ENCODE results near the gene FBN1. TPM values are rescaled to one million over a fixed set of nuclear protein-coding genes. Genes with fewer than 3 reads are reported as not detected.

The FBN1 gene
- total and polyA plus RNA-seq, 2 donors = 6.3 to 19.5 TPM

- WGBS = 95% methylated on average over 2 of the region's 2 CpGs
- H3K4me1 ChIP-seq (ENCODE audit: control insufficient read depth in 2 of 2, insufficient read depth in 2 of 2, low read length in 2 of 2) = no peaks in the 10 kb centered on the region
- H3K36me3 ChIP-seq (ENCODE audit: control insufficient read depth in 2 of 2, insufficient read depth in 2 of 2, low read length in 1 of 2) = no peaks in the 10 kb centered on the region
- H3K4me3 ChIP-seq (ENCODE audit: low read length in 2 of 2) = no peak overlapping the region
- DNase-seq (ENCODE audit: low read depth in 6 of 9, low spot score in 9 of 9) = no peak
- H3K9me3 ChIP-seq (ENCODE audit: control insufficient read depth in 2 of 2, insufficient read depth in 1 of 2, low read length in 1 of 2) = no peaks in the 10 kb centered on the region
- no peak overlapping the region for H3K27ac ChIP-seq (ENCODE audit: low read depth in 1 of 2, low read length in 1 of 2)
- H3K27me3 ChIP-seq (ENCODE audit: control insufficient read depth in 2 of 2, insufficient read depth in 1 of 2, low read length in 1 of 2) = no peaks in the 10 kb centered on the region
Observed at GRCh38 chr15:48619446-48619845, 26.1 kb downstream of the FBN1 start.

DNA sequence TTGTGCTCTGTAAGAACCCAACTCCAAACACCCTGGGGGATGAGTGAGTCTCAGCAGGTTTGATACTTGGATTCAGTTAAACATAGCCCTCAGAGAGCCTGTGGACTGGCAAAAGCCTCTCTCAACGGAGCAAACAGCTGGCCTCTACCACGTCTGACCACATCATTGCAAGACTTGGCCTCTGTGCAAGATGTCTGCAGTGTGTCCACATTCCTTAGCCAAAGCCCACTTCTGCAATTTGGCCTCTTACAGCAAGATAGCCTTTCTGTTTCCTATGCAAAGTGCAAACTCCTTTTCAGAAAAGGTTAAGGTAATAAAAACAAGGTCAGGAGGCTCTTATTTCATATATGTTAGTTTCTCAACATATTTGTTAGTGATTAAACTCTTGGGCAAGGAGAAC is 27.9 kb downstream of the FBN1 start:
- no peak overlapping the region for H3K4me3 ChIP-seq (ENCODE audit: low read length in 2 of 2)
- WGBS = 84% methylated on average over 2 of the region's 2 CpGs
- H3K27me3 ChIP-seq (ENCODE audit: control insufficient read depth in 2 of 2, insufficient read depth in 1 of 2, low read length in 1 of 2) = no peaks in the 10 kb centered on the region
- H3K4me1 ChIP-seq (ENCODE audit: control insufficient read depth in 2 of 2, insufficient read depth in 2 of 2, low read length in 2 of 2) = no peaks in the 10 kb centered on the region
- no peak overlapping the region for H3K27ac ChIP-seq (ENCODE audit: low read depth in 1 of 2, low read length in 1 of 2)
- no peaks in the 10 kb centered on the region for H3K36me3 ChIP-seq (ENCODE audit: control insufficient read depth in 2 of 2, insufficient read depth in 2 of 2, low read length in 1 of 2)
- no peaks in the 10 kb centered on the region for H3K9me3 ChIP-seq (ENCODE audit: control insufficient read depth in 2 of 2, insufficient read depth in 1 of 2, low read length in 1 of 2)
- DNase-seq (ENCODE audit: low read depth in 6 of 9, low spot score in 9 of 9) = no peak

DNA sequence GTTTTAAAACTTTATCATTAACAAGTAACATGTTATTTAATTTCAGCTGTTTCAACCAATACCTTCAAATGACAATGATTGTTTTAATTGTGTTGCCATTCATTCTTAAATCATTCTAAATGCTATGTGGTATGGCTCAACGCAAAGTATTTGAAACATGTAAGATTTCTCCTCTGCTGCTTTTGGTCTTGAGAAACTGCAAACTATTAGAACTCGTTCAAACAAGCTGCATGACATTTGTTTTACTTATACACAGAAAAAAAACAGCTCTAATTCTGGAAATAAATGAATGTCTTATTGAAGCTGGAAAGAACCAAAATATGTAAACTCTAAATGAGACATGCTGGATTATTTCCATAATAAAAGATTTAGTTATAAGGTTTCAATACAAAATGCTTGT is 29.3 kb downstream of the FBN1 start:
- Histone ChIP-seq H3K27ac (ENCODE audit: low read depth in 1 of 2, low read length in 1 of 2) (no peak overlapping the region), H3K4me3 (ENCODE audit: low read length in 2 of 2) (no peak overlapping the region), H3K27me3 (ENCODE audit: control insufficient read depth in 2 of 2, insufficient read depth in 1 of 2, low read length in 1 of 2) (no peaks in the 10 kb centered on the region), H3K36me3 (ENCODE audit: control insufficient read depth in 2 of 2, insufficient read depth in 2 of 2, low read length in 1 of 2) (no peaks in the 10 kb centered on the region), H3K4me1 (ENCODE audit: control insufficient read depth in 2 of 2, insufficient read depth in 2 of 2, low read length in 2 of 2) (no peaks in the 10 kb centered on the region), H3K9me3 (ENCODE audit: control insufficient read depth in 2 of 2, insufficient read depth in 1 of 2, low read length in 1 of 2) (no peaks in the 10 kb centered on the region)
- 96% methylated on average over 2 of the region's 2 CpGs for WGBS
- no peak for DNase-seq (ENCODE audit: low read depth in 6 of 9, low spot score in 9 of 9)

DNA sequence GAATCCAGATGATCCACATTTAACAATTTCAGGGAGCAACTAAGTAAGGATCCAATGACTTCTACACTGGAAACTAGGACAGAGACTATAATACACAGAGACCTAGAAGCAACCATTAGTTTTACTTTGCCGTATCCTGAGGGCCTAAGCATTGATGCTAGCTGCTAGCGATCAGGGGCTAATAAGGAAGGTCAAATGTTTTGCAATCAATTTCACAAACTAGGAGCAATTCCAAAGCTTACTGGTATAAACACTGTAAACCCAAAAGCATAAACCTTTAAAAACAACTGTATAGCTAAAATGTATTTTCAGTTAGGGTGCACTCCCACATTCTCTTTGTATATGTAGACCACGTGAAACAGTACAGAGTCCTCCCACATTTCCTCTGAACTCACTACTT is 31.5 kb downstream of the FBN1 start:
- Histone ChIP-seq H3K9me3 (ENCODE audit: control insufficient read depth in 2 of 2, insufficient read depth in 1 of 2, low read length in 1 of 2) (no peaks in the 10 kb centered on the region), H3K27me3 (ENCODE audit: control insufficient read depth in 2 of 2, insufficient read depth in 1 of 2, low read length in 1 of 2) (no peaks in the 10 kb centered on the region), H3K27ac (ENCODE audit: low read depth in 1 of 2, low read length in 1 of 2) (no peak overlapping the region), H3K4me3 (ENCODE audit: low read length in 2 of 2) (no peak overlapping the region), H3K4me1 (ENCODE audit: control insufficient read depth in 2 of 2, insufficient read depth in 2 of 2, low read length in 2 of 2) (no peaks in the 10 kb centered on the region), H3K36me3 (ENCODE audit: control insufficient read depth in 2 of 2, insufficient read depth in 2 of 2, low read length in 1 of 2) (no peaks in the 10 kb centered on the region)
- DNase-seq (ENCODE audit: low read depth in 6 of 9, low spot score in 9 of 9) = no peak
- 96% methylated on average over 3 of the region's 3 CpGs for WGBS

DNA sequence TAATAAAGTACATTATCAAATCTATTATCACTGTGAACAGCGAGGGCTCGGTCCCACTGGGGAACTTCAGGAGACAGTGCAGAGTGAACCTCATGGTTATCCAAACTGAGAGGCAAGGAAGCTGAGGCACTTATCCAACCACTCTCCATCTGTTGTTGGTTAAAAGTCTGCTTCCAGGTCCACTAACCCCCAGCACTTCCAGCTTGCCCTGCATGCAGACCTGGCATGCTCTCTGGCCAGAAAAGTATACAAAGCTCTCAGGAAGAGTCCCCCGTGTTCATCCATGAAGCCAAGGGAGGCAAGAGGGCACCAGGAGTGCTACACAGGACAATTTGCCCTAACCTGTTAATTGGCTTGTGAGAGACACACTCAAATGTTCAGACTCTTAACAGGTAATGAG is 36.0 kb downstream of the FBN1 start:
- no peak overlapping the region for H3K27ac ChIP-seq (ENCODE audit: low read depth in 1 of 2, low read length in 1 of 2)
- no peak overlapping the region for H3K4me3 ChIP-seq (ENCODE audit: low read length in 2 of 2)
- H3K36me3 ChIP-seq (ENCODE audit: control insufficient read depth in 2 of 2, insufficient read depth in 2 of 2, low read length in 1 of 2) = no peaks in the 10 kb centered on the region
- H3K4me1 ChIP-seq (ENCODE audit: control insufficient read depth in 2 of 2, insufficient read depth in 2 of 2, low read length in 2 of 2) = no peaks in the 10 kb centered on the region
- 92% methylated on average over 3 of the region's 3 CpGs for WGBS
- no peaks in the 10 kb centered on the region for H3K9me3 ChIP-seq (ENCODE audit: control insufficient read depth in 2 of 2, insufficient read depth in 1 of 2, low read length in 1 of 2)
- H3K27me3 ChIP-seq (ENCODE audit: control insufficient read depth in 2 of 2, insufficient read depth in 1 of 2, low read length in 1 of 2) = no peaks in the 10 kb centered on the region
- DNase-seq (ENCODE audit: low read depth in 6 of 9, low spot score in 9 of 9) = no peak

DNA sequence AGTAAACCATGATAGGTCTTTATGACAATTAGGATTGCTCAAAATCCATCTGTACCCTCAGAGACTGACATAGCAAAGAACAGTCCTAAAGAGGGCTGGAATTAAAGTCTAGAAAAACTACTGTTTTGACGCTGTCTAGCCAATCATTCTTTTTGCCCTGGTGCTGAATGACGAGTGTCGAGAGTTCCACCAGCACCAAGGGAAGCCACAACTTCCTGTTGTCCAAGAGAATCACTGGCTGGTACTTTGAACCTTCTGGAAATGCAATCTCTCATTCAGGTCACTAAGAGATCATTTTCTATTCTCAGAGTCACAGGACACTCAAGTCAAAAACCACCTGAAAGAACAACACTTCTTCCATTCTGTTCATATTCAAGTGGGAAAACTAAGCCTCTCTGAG is 37.7 kb downstream of the FBN1 start:
- Histone ChIP-seq H3K27me3 (ENCODE audit: control insufficient read depth in 2 of 2, insufficient read depth in 1 of 2, low read length in 1 of 2) (no peaks in the 10 kb centered on the region), H3K4me1 (ENCODE audit: control insufficient read depth in 2 of 2, insufficient read depth in 2 of 2, low read length in 2 of 2) (no peaks in the 10 kb centered on the region), H3K27ac (ENCODE audit: low read depth in 1 of 2, low read length in 1 of 2) (no peak overlapping the region), H3K36me3 (ENCODE audit: control insufficient read depth in 2 of 2, insufficient read depth in 2 of 2, low read length in 1 of 2) (no peaks in the 10 kb centered on the region), H3K4me3 (ENCODE audit: low read length in 2 of 2) (no peak overlapping the region), H3K9me3 (ENCODE audit: control insufficient read depth in 2 of 2, insufficient read depth in 1 of 2, low read length in 1 of 2) (no peaks in the 10 kb centered on the region)
- WGBS = 82% methylated on average over 3 of the region's 3 CpGs
- no peak for DNase-seq (ENCODE audit: low read depth in 6 of 9, low spot score in 9 of 9)

- Histone ChIP-seq H3K4me1 (ENCODE audit: control insufficient read depth in 2 of 2, insufficient read depth in 2 of 2, low read length in 2 of 2) (no peaks in the 10 kb centered on the region), H3K9me3 (ENCODE audit: control insufficient read depth in 2 of 2, insufficient read depth in 1 of 2, low read length in 1 of 2) (no peaks in the 10 kb centered on the region), H3K27ac (ENCODE audit: low read depth in 1 of 2, low read length in 1 of 2) (no peak overlapping the region), H3K4me3 (ENCODE audit: low read length in 2 of 2) (no peak overlapping the region), H3K36me3 (ENCODE audit: control insufficient read depth in 2 of 2, insufficient read depth in 2 of 2, low read length in 1 of 2) (no peaks in the 10 kb centered on the region), H3K27me3 (ENCODE audit: control insufficient read depth in 2 of 2, insufficient read depth in 1 of 2, low read length in 1 of 2) (no peaks in the 10 kb centered on the region)
- DNase-seq (ENCODE audit: low read depth in 6 of 9, low spot score in 9 of 9) = no peak
Observed at GRCh38 chr15:48604567-48604966, 40.9 kb downstream of the FBN1 start.

GRCh38 chr15:48603922-48604321 is 41.6 kb downstream of the FBN1 start:
- Histone ChIP-seq H3K27ac (ENCODE audit: low read depth in 1 of 2, low read length in 1 of 2) (no peak overlapping the region), H3K4me1 (ENCODE audit: control insufficient read depth in 2 of 2, insufficient read depth in 2 of 2, low read length in 2 of 2) (no peaks in the 10 kb centered on the region), H3K4me3 (ENCODE audit: low read length in 2 of 2) (no peak overlapping the region), H3K9me3 (ENCODE audit: control insufficient read depth in 2 of 2, insufficient read depth in 1 of 2, low read length in 1 of 2) (no peaks in the 10 kb centered on the region), H3K36me3 (ENCODE audit: control insufficient read depth in 2 of 2, insufficient read depth in 2 of 2, low read length in 1 of 2) (no peaks in the 10 kb centered on the region), H3K27me3 (ENCODE audit: control insufficient read depth in 2 of 2, insufficient read depth in 1 of 2, low read length in 1 of 2) (no peaks in the 10 kb centered on the region)
- no peak for DNase-seq (ENCODE audit: low read depth in 6 of 9, low spot score in 9 of 9)
- 77% methylated on average over 3 of the region's 3 CpGs for WGBS

GRCh38 chr15:48603123-48603500 is 42.4 kb downstream of the FBN1 start:
- no peak overlapping the region for H3K4me3 ChIP-seq (ENCODE audit: low read length in 2 of 2)
- peak overlapping the region; percentile 18 to 32 for H3K27ac ChIP-seq (ENCODE audit: low read depth in 1 of 2, low read length in 1 of 2)
- no peaks in the 10 kb centered on the region for H3K4me1 ChIP-seq (ENCODE audit: control insufficient read depth in 2 of 2, insufficient read depth in 2 of 2, low read length in 2 of 2)
- WGBS = 93% methylated on average over 6 of the region's 6 CpGs
- no peaks in the 10 kb centered on the region for H3K27me3 ChIP-seq (ENCODE audit: control insufficient read depth in 2 of 2, insufficient read depth in 1 of 2, low read length in 1 of 2)
- no peak for DNase-seq (ENCODE audit: low read depth in 6 of 9, low spot score in 9 of 9)
- no peaks in the 10 kb centered on the region for H3K9me3 ChIP-seq (ENCODE audit: control insufficient read depth in 2 of 2, insufficient read depth in 1 of 2, low read length in 1 of 2)
- no peaks in the 10 kb centered on the region for H3K36me3 ChIP-seq (ENCODE audit: control insufficient read depth in 2 of 2, insufficient read depth in 2 of 2, low read length in 1 of 2)

Data from thymus (tissue), 11 donors.